A549 (cell line): ENCODE data around the gene SLC34A1. TPM values are rescaled to one million over a fixed set of nuclear protein-coding genes. Genes with fewer than 3 reads are reported as not detected.
A peak's percentile ranks its signal among the peaks of the same experiment; 100 is the strongest.

Experiments
- BCL3 ChIP-seq: fragments of >200 bp; sonication (Bioruptor Twin); formaldehyde crosslinking; IDR thresholded peaks from 3 replicates; pipeline ENCODE4 v1.6.1; 2016
- BHLHE40 ChIP-seq: IDR thresholded peaks from 2 replicates; pipeline ENCODE4 v1.6.1; 2012; ENCODE audit warnings: low read depth, low read length, inconsistent platforms
- CBX2 ChIP-seq: fragments of 200-600 bp; sonication (generic); IDR thresholded peaks from 2 replicates; pipeline ENCODE4 v1.6.1; 2016; ENCODE audit warnings: low read depth, mild to moderate bottlenecking, borderline replicate concordance
- CEBPB ChIP-seq, 2 experiments: fragments of >200 bp in 1 of 2; sonication (Bioruptor Twin) in 1 of 2; formaldehyde crosslinking in 1 of 2; IDR thresholded peaks; 2 replicates each; pipeline ENCODE4 v1.6.1; 2012 to 2016
- EHF ChIP-seq: fragments of 250-450 bp; sonication (Bioruptor Pico); IDR thresholded peaks from 2 replicates; pipeline ENCODE4 v1.5.0; 2020; ENCODE audit warnings: mild to moderate bottlenecking
- ELK1 ChIP-seq: fragments of 150-350 bp; IDR thresholded peaks from 2 replicates; pipeline ENCODE4 v1.6.1; 2014; ENCODE audit warnings: low read depth, mild to moderate bottlenecking, low read length
- ESRRA ChIP-seq: fragments of 150-350 bp; IDR thresholded peaks from 2 replicates; pipeline ENCODE4 v1.6.1; 2014; ENCODE audit warnings: mild to moderate bottlenecking, low read length, borderline replicate concordance
- FOSL2 ChIP-seq, 2 experiments: fragments of 450-650 bp in 1 of 2; fragments of >200 bp in 1 of 2; sonication (Bioruptor Twin) in 1 of 2; formaldehyde crosslinking; IDR thresholded peaks; 2 replicates each; pipeline versions ENCODE4 v1.5.0 to v1.6.1; 2016 to 2020; ENCODE audit warnings: mild to moderate bottlenecking in 1 of 2, moderate library complexity in 1 of 2
- FOXS1 ChIP-seq: fragments of 250-450 bp; sonication (Bioruptor Pico); IDR thresholded peaks from 2 replicates; pipeline ENCODE4 v1.5.0; 2020; ENCODE audit warnings: mild to moderate bottlenecking, moderate library complexity
- GATA3 ChIP-seq: IDR thresholded peaks from 2 replicates; pipeline ENCODE4 v1.6.1; 2012; ENCODE audit warnings: borderline replicate concordance
- HDAC2 ChIP-seq: fragments of 200-600 bp; sonication (generic); IDR thresholded peaks from 2 replicates; pipeline ENCODE4 v1.6.1; 2016
- HEYL ChIP-seq: fragments of 250-450 bp; sonication (Bioruptor Pico); IDR thresholded peaks from 2 replicates; pipeline ENCODE4 v1.8.0; 2021; ENCODE audit warnings: mild to moderate bottlenecking, moderate library complexity
- HOXA7 ChIP-seq: fragments of 250-450 bp; sonication (Bioruptor Pico); IDR thresholded peaks from 2 replicates; pipeline ENCODE4 v1.5.0; 2020; ENCODE audit warnings: mild to moderate bottlenecking, moderate library complexity
- HOXB13 ChIP-seq: fragments of 250-450 bp; sonication (Bioruptor Pico); IDR thresholded peaks from 2 replicates; pipeline ENCODE4 v1.5.0; 2020; ENCODE audit warnings: low read depth, mild to moderate bottlenecking, moderate library complexity
- HOXB5 ChIP-seq: fragments of 250-450 bp; sonication (Bioruptor Pico); IDR thresholded peaks from 2 replicates; pipeline ENCODE4 v1.5.0; 2020; ENCODE audit warnings: mild to moderate bottlenecking, moderate library complexity
- JUN ChIP-seq, 2 experiments: fragments of >200 bp; sonication (Bioruptor Twin); formaldehyde crosslinking; IDR thresholded peaks; 2 replicates in 1 of 2; 3 replicates in 1 of 2; pipeline ENCODE4 v1.6.1; 2016 to 2017
- JUNB ChIP-seq: fragments of >200 bp; sonication (Bioruptor Twin); formaldehyde crosslinking; IDR thresholded peaks from 2 replicates; pipeline ENCODE4 v1.6.1; 2016
- KDM1A ChIP-seq: fragments of 200-600 bp; sonication (generic); IDR thresholded peaks from 2 replicates; pipeline ENCODE4 v1.6.1; 2016; ENCODE audit warnings: low read depth, mild to moderate bottlenecking
- KDM5A ChIP-seq: fragments of 200-600 bp; sonication (generic); IDR thresholded peaks from 2 replicates; pipeline ENCODE4 v1.6.1; 2016; ENCODE audit warnings: antibody characterized with exemption, mild to moderate bottlenecking
- MAX ChIP-seq: IDR thresholded peaks from 2 replicates; pipeline ENCODE4 v1.6.1; 2012
- MAZ ChIP-seq: fragments of 150-350 bp; IDR thresholded peaks from 2 replicates; pipeline ENCODE4 v1.6.1; 2014; ENCODE audit warnings: antibody characterized with exemption, low read depth, low read length, borderline replicate concordance
- MYC ChIP-seq: IDR thresholded peaks from 2 replicates; pipeline ENCODE4 v1.6.1; 2012; ENCODE audit warnings: mild to moderate bottlenecking, inconsistent platforms, low read length, improper control_type of control experiment, borderline replicate concordance
- NFE2L2 ChIP-seq: fragments of 150-350 bp; conservative IDR thresholded peaks from 2 replicates; pipeline ENCODE4 v1.6.1; 2014; ENCODE audit warnings: low read length
- NPAS2 ChIP-seq: fragments of 250-450 bp; sonication (Bioruptor Pico); IDR thresholded peaks from 2 replicates; pipeline ENCODE4 v1.8.0; 2022; ENCODE audit warnings: mild to moderate bottlenecking, moderate library complexity, borderline replicate concordance
- PBX3 ChIP-seq: IDR thresholded peaks from 2 replicates; pipeline ENCODE4 v1.6.1; 2012
- POLR2A ChIP-seq: IDR thresholded peaks from 2 replicates; pipeline ENCODE4 v1.6.1; 2012; ENCODE audit warnings: mild to moderate bottlenecking, low read length
- POLR2AphosphoS2 ChIP-seq: conservative IDR thresholded peaks from 2 replicates; pipeline ENCODE4 v1.6.1; 2012; ENCODE audit warnings: low read length, improper control_type of control experiment, inconsistent platforms
- RARB ChIP-seq: fragments of 250-450 bp; sonication (Bioruptor Pico); IDR thresholded peaks from 2 replicates; pipeline ENCODE4 v1.8.0; 2021; ENCODE audit warnings: mild to moderate bottlenecking, moderate library complexity
- RCOR1 ChIP-seq: fragments of 150-350 bp; IDR thresholded peaks from 2 replicates; pipeline ENCODE4 v1.6.1; 2014; ENCODE audit warnings: antibody characterized with exemption, low read length, low read depth
- RFX5 ChIP-seq: fragments of 450-650 bp; IDR thresholded peaks from 2 replicates; pipeline ENCODE4 v1.7.1; 2014; ENCODE audit warnings: antibody characterized with exemption, mild to moderate bottlenecking, moderate library complexity
- SMC3 ChIP-seq: fragments of >200 bp; sonication (Bioruptor Twin); formaldehyde crosslinking; IDR thresholded peaks from 3 replicates; pipeline ENCODE4 v1.6.1; 2018; ENCODE audit warnings: inconsistent platforms
- SREBF2 ChIP-seq: fragments of 450-650 bp; IDR thresholded peaks from 2 replicates; pipeline ENCODE4 v1.6.1; 2014; ENCODE audit warnings: mild to moderate bottlenecking, moderate library complexity
- TFCP2L1 ChIP-seq: fragments of 250-450 bp; sonication (Bioruptor Pico); IDR thresholded peaks from 2 replicates; pipeline ENCODE4 v1.5.0; 2021; ENCODE audit warnings: mild to moderate bottlenecking
- TP53 ChIP-seq: fragments of 250-450 bp; sonication (Bioruptor Pico); IDR thresholded peaks from 2 replicates; pipeline ENCODE4 v1.5.0; 2021; ENCODE audit warnings: mild to moderate bottlenecking, moderate library complexity
- ZFP36 ChIP-seq: fragments of 450-650 bp; IDR thresholded peaks from 2 replicates; pipeline ENCODE4 v1.6.1; 2014; ENCODE audit warnings: borderline replicate concordance; ENCODE audit not compliant: partially characterized antibody
- polyA plus RNA-seq, 4 experiments: library from polyadenylated mRNA; depleted of rRNA in 3 of 4; stranded (reverse); fragments of >200 nt; fragmentation: RNase III in 1 of 4; extraction: RNeasy Plus Mini Kit Qiagen cat#74134 plus additional on column Dnase treatment in 1 of 4; gene quantifications; 2 replicates in 3 of 4; 3 replicates in 1 of 4; pipeline ENCODE4 v1.2.3, GENCODE V29; 2011 to 2017
- TF ChIP-seq, protein P1 (sequence below): IDR thresholded peaks from 2 replicates; pipeline ENCODE4 v1.6.1; 2012; ENCODE audit warnings: low read depth, borderline replicate concordance
- TF ChIP-seq, protein P2 (sequence below): fragments of >200 bp; sonication (Bioruptor Twin); formaldehyde crosslinking; IDR thresholded peaks from 2 replicates; pipeline ENCODE4 v1.6.1; 2016

SLC34A1 gene
- polyA plus RNA-seq, 2 of the 4 experiments (the other 2 are of a cell fraction): 0.03 TPM; not detected in 1

- no peak for TF ChIP-seq KDM5A
- peak; percentile 77; the same call in 1 of the 2 replicates for TF ChIP-seq RCOR1
- TF ChIP-seq JUN (IDR thresholded peaks at IDR 0.05): peak; percentile 63 to 84; a peak in 3 of 5 replicates
- peak; percentile 70; the same call in 1 of the 2 replicates for TF ChIP-seq TFCP2L1 (CRISPR knock-in tag)
- no peak for TF ChIP-seq ELK1
- TF ChIP-seq HOXA7: no peak; the same call in 1 of the 2 replicates
- TF ChIP-seq BCL3: peak; percentile 78; the same call in 2 of the 3 replicates
- no peak for TF ChIP-seq NPAS2 (CRISPR knock-in tag)
- TF ChIP-seq FOSL2 (IDR thresholded peaks at IDR 0.05): no peak
- TF ChIP-seq FOSL2 (CRISPR knock-in tag; IDR thresholded peaks at IDR 0.05): no peak
- TF ChIP-seq RARB (CRISPR knock-in tag): no peak
- peak; percentile 49; the same call in 1 of the 2 replicates for TF ChIP-seq MYC
- no peak for TF ChIP-seq SREBF2
- no peak for TF ChIP-seq BHLHE40
- TF ChIP-seq FOXS1: no peak
- TF ChIP-seq NFE2L2: no peak
- peak; percentile 64; the same call in 1 of the 2 replicates for TF ChIP-seq HOXB5
- TF ChIP-seq, protein P1, sequence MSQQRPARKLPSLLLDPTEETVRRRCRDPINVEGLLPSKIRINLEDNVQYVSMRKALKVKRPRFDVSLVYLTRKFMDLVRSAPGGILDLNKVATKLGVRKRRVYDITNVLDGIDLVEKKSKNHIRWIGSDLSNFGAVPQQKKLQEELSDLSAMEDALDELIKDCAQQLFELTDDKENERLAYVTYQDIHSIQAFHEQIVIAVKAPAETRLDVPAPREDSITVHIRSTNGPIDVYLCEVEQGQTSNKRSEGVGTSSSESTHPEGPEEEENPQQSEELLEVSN: peak; percentile 66; the same call in 1 of the 2 replicates
- TF ChIP-seq SMC3: no peak
- TF ChIP-seq CBX2: no peak
- peak; percentile 95 for TF ChIP-seq PBX3
- peak; percentile 96 for TF ChIP-seq KDM1A
- no peak for TF ChIP-seq HOXB13 (CRISPR knock-in tag)
- TF ChIP-seq GATA3: no peak
- peak; percentile 19 for TF ChIP-seq RFX5
- TF ChIP-seq POLR2A: no peak; the same call in none of the 2 replicates
- peak; percentile 80; the same call in 1 of the 2 replicates for TF ChIP-seq HDAC2
- TF ChIP-seq ESRRA: no peak
- no peak for TF ChIP-seq CEBPB (IDR thresholded peaks at IDR 0.05)
- TF ChIP-seq EHF: 0 out of 2 replicates have a peak, but pooled peaks have one; percentile 23
- no peak for TF ChIP-seq TP53 (CRISPR knock-in tag)
- TF ChIP-seq, protein P2, sequence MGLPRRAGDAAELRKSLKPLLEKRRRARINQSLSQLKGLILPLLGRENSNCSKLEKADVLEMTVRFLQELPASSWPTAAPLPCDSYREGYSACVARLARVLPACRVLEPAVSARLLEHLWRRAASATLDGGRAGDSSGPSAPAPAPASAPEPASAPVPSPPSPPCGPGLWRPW: no peak
- TF ChIP-seq ZFP36: peak; percentile 66
- TF ChIP-seq POLR2AphosphoS2: no peak
- peak; percentile 70; the same call in 1 of the 2 replicates for TF ChIP-seq MAX
- no peak for TF ChIP-seq HEYL
- TF ChIP-seq MAZ: 0 out of 2 replicates have a peak, but pooled peaks have one; percentile 21
- no peak for TF ChIP-seq JUNB
Observed at GRCh38 chr5:177425801-177426565, 41.7 kb downstream of the SLC34A1 start (continued).
